Measurements from ENCODE around the gene KRTAP12-1.

Gene KRTAP12-1

GRCh38 chr21:44695641-44696040 lies 13.7 kb upstream of the KRTAP12-1 start:
- Histone ChIP-seq H3K36me3 (ENCODE audit: insufficient read depth, low read length) (no peaks in the 10 kb centered on the region), H3K79me2 (ENCODE audit: insufficient read depth, low read length) (no peaks in the 10 kb centered on the region), H3K9me2 (replicated peaks; ENCODE audit: low read depth, low read length) (no peaks in the 10 kb centered on the region), H3K27me3 (ENCODE audit: insufficient read depth, low read length, poor library complexity, severe bottlenecking) (no peaks in the 10 kb centered on the region), H3K4me2 (ENCODE audit: low read depth, low read length, poor library complexity, severe bottlenecking) (no peak overlapping the region), H3K4me3 (ENCODE audit: low read length, poor library complexity, severe bottlenecking) (no peak overlapping the region), H3K9me3 (ENCODE audit: insufficient read depth, low read depth, low read length) (peaks cover 4% of the 10 kb centered on the region; the same call in 1 of the 2 replicates), H4K20me1 (ENCODE audit: insufficient read depth, low read length, poor library complexity, severe bottlenecking) (no peaks in the 10 kb centered on the region), H2AFZ (ENCODE audit: low read length) (no peak overlapping the region), H3K9ac (ENCODE audit: low read depth, low read length, poor library complexity, severe bottlenecking) (no peak overlapping the region), H3K4me1 (ENCODE audit: insufficient read depth, low read length, poor library complexity, severe bottlenecking) (no peaks in the 10 kb centered on the region), H3F3A (ENCODE audit: low read depth) (no peaks in the 10 kb centered on the region)
- TF ChIP-seq CTCF (conservative IDR thresholded peaks at IDR 0.05; ENCODE audit: low read length) = no peak
- no peak for TF ChIP-seq EZH2phosphoT487 (IDR thresholded peaks at IDR 0.05; ENCODE audit: borderline replicate concordance)

GRCh38 chr21:44695184-44695583 lies 13.2 kb upstream of the KRTAP12-1 start:
- Histone ChIP-seq H3K9ac (ENCODE audit: low read depth, low read length, poor library complexity, severe bottlenecking) (no peak overlapping the region), H3F3A (ENCODE audit: low read depth) (no peaks in the 10 kb centered on the region), H3K79me2 (ENCODE audit: insufficient read depth, low read length) (no peaks in the 10 kb centered on the region), H2AFZ (ENCODE audit: low read length) (no peak overlapping the region), H3K4me2 (ENCODE audit: low read depth, low read length, poor library complexity, severe bottlenecking) (no peak overlapping the region), H4K20me1 (ENCODE audit: insufficient read depth, low read length, poor library complexity, severe bottlenecking) (no peaks in the 10 kb centered on the region), H3K27me3 (ENCODE audit: insufficient read depth, low read length, poor library complexity, severe bottlenecking) (no peaks in the 10 kb centered on the region), H3K4me1 (ENCODE audit: insufficient read depth, low read length, poor library complexity, severe bottlenecking) (no peaks in the 10 kb centered on the region), H3K9me2 (replicated peaks; ENCODE audit: low read depth, low read length) (no peaks in the 10 kb centered on the region), H3K9me3 (ENCODE audit: insufficient read depth, low read depth, low read length) (peaks cover 4% of the 10 kb centered on the region; the same call in 1 of the 2 replicates), H3K36me3 (ENCODE audit: insufficient read depth, low read length) (no peaks in the 10 kb centered on the region), H3K4me3 (ENCODE audit: low read length, poor library complexity, severe bottlenecking) (no peak overlapping the region)
- TF ChIP-seq EZH2phosphoT487 (IDR thresholded peaks at IDR 0.05; ENCODE audit: borderline replicate concordance) (no peak), CTCF (conservative IDR thresholded peaks at IDR 0.05; ENCODE audit: low read length) (no peak)

GRCh38 chr21:44694776-44695175 lies 12.8 kb upstream of the KRTAP12-1 start:
- no peaks in the 10 kb centered on the region for H3K9me2 ChIP-seq (replicated peaks; ENCODE audit: low read depth, low read length)
- H3K4me2 ChIP-seq (ENCODE audit: low read depth, low read length, poor library complexity, severe bottlenecking) = no peak overlapping the region
- no peaks in the 10 kb centered on the region for H3K4me1 ChIP-seq (ENCODE audit: insufficient read depth, low read length, poor library complexity, severe bottlenecking)
- H3K9ac ChIP-seq (ENCODE audit: low read depth, low read length, poor library complexity, severe bottlenecking) = no peak overlapping the region
- H3K79me2 ChIP-seq (ENCODE audit: insufficient read depth, low read length) = no peaks in the 10 kb centered on the region
- H4K20me1 ChIP-seq (ENCODE audit: insufficient read depth, low read length, poor library complexity, severe bottlenecking) = no peaks in the 10 kb centered on the region
- peaks cover 4% of the 10 kb centered on the region; the same call in 1 of the 2 replicates for H3K9me3 ChIP-seq (ENCODE audit: insufficient read depth, low read depth, low read length)
- H3F3A ChIP-seq (ENCODE audit: low read depth) = no peaks in the 10 kb centered on the region
- no peak overlapping the region for H2AFZ ChIP-seq (ENCODE audit: low read length)
- TF ChIP-seq CTCF (conservative IDR thresholded peaks at IDR 0.05; ENCODE audit: low read length) (no peak), EZH2phosphoT487 (IDR thresholded peaks at IDR 0.05; ENCODE audit: borderline replicate concordance) (no peak)
- no peaks in the 10 kb centered on the region for H3K36me3 ChIP-seq (ENCODE audit: insufficient read depth, low read length)
- H3K27me3 ChIP-seq (ENCODE audit: insufficient read depth, low read length, poor library complexity, severe bottlenecking) = no peaks in the 10 kb centered on the region
- H3K4me3 ChIP-seq (ENCODE audit: low read length, poor library complexity, severe bottlenecking) = no peak overlapping the region
